Tibial nerve (tissue), 4 donors: ENCODE results near the gene HPS4.

Experiments used
- EP300 ChIP-seq, 2 donors: sonication (generic); formaldehyde crosslinking; IDR thresholded peaks; one replicate each; pipeline ENCODE4 v1.6.1; 2017; ENCODE audit warnings: antibody characterized with exemption in 2 of 2, mild to moderate bottlenecking in 1 of 2
- POLR2A ChIP-seq, 2 donors: fragments of 450-650 bp; IDR thresholded peaks; one replicate each; pipeline ENCODE4 v1.6.1; 2017; ENCODE audit warnings: antibody characterized with exemption in 2 of 2, mild to moderate bottlenecking in 2 of 2, moderate library complexity in 2 of 2
- TF ChIP-seq, protein P1 (sequence below), 5 experiments: fragments of 200-600 bp in 3 of 5; fragments of 450-650 bp in 2 of 5; sonication (generic) in 3 of 5; IDR thresholded peaks; one replicate each; pipeline ENCODE4 v1.5.1; 2016 to 2019; ENCODE audit warnings: antibody characterized with exemption in 5 of 5, mild to moderate bottlenecking in 3 of 5, moderate library complexity in 2 of 5

DNA sequence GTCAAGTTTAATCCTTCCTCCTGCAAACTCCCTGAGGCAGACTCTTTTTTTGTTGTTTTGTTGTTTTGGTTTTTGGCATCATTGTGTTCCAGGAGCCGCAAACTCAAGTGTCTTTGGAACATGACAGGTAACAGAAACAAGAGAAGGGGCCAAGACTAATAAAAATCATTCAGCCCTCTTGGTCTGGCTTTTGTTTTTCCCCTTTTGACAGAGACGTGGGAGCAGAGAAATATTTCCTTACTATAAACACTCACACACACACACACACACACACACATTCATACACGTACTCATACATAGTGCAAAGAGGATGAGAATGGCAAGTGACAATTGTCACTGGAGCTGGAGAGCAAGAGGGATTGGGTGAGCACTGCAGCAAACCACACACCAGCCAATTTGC is 65.0 kb downstream of the HPS4 start:
- TF ChIP-seq, protein P1, sequence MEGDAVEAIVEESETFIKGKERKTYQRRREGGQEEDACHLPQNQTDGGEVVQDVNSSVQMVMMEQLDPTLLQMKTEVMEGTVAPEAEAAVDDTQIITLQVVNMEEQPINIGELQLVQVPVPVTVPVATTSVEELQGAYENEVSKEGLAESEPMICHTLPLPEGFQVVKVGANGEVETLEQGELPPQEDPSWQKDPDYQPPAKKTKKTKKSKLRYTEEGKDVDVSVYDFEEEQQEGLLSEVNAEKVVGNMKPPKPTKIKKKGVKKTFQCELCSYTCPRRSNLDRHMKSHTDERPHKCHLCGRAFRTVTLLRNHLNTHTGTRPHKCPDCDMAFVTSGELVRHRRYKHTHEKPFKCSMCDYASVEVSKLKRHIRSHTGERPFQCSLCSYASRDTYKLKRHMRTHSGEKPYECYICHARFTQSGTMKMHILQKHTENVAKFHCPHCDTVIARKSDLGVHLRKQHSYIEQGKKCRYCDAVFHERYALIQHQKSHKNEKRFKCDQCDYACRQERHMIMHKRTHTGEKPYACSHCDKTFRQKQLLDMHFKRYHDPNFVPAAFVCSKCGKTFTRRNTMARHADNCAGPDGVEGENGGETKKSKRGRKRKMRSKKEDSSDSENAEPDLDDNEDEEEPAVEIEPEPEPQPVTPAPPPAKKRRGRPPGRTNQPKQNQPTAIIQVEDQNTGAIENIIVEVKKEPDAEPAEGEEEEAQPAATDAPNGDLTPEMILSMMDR (IDR thresholded peaks at IDR 0.05) = no peak
- TF ChIP-seq POLR2A (IDR thresholded peaks at IDR 0.05) (no peak), EP300 (IDR thresholded peaks at IDR 0.05) (no peak)
